Activated effector memory CD4-positive, alpha-beta T cell treated with Interleukin-2 at 50 U/mL for 16 hours (primary cell): Measurements from ENCODE around the gene P4HA1.

Source experiments
- DNase-seq: peaks from one replicate; pipeline ENCODE4 v3.0.0-alpha.2; 2020

P4HA1 gene

GRCh38 chr10:72976886-72977285 is 119.8 kb downstream of the P4HA1 start:
- no peak for DNase-seq
